Fibroblast of peridontal ligament (primary cell): ENCODE results near the gene HORMAD2.
A peak's percentile ranks its signal among the peaks of the same experiment; 100 is the strongest.

ENCODE experiments used
- DNase-seq: peaks from one replicate; pipeline ENCODE4 v3.0.0-alpha.2; 2010; ENCODE audit errors: extremely low read depth

The HORMAD2 gene, protein sequence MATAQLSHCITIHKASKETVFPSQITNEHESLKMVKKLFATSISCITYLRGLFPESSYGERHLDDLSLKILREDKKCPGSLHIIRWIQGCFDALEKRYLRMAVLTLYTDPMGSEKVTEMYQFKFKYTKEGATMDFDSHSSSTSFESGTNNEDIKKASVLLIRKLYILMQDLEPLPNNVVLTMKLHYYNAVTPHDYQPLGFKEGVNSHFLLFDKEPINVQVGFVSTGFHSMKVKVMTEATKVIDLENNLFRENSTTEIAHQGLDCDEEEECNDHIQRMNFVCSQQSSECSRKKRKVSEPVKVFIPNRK

DNA sequence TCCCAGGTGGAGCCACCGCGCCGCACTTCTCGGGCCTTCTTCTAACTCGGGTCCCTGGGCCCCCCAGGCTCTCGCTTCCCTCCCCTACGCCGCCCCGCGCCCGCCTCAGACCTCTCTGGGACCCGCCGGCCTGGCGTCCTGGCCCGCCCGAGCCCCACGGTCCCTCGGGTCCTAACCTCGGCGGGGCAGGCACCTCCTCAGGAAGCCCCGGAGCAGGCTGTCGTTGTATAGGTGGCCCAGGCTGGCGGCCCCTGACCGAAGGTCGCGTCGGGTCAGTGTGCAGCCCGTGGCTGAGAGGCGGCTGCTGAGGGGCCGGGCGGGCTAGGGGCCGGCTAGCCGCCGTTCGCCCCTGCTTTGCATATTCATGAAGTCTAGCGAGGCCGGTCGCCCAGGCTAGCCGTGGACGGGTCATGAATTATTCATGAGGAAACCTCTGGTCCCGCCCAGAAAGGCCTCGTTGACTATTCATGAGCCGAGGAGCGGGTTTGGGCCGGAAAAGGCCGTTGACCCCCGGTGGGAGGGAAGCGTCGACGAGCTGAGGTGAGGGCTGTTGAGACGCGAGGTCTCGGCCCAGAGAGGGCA, at the start of gene HORMAD2:
HORMAD2 (plus strand) TSS at position 513 of the 582 bp plus-strand sequence. CDS start 13,489 bp downstream, outside the sequence.
- no peak for DNase-seq

- no peak for DNase-seq
Observed at GRCh38 chr22:30031328-30031727, 48.9 kb upstream of the HORMAD2 start.

DNA sequence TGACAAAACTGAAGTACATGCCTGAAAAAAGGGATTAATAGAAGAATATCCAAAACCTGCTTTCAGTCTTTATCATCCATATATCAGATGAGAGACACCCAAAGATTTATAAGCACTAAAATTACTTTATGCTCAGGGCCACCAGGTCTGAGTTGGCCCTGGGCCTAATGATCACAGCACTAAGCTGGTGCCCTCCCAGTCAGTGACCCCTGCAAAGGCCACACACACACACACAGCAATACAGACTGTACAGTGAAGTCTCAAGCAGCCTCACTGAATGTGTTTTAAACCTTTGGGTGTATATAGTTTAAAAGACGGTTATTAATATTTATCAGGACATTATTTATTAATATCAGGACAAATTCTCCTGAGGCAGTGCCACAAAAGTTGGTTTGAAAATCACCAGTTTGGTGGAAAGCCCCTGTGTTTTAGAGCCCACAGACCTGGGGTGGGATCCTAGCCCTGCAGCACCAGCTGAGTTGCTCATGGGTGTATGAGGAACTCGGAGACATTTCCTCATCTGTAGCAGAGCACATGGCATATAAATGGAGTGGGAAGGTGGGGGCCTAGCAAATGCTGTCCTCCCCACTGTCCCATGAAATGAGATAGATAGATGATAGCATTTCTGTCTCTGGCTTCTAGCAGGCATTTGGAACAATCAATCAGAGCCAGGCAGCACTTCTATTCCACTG, 48.4 kb upstream of the HORMAD2 start:
- DNase-seq: no peak

DNA sequence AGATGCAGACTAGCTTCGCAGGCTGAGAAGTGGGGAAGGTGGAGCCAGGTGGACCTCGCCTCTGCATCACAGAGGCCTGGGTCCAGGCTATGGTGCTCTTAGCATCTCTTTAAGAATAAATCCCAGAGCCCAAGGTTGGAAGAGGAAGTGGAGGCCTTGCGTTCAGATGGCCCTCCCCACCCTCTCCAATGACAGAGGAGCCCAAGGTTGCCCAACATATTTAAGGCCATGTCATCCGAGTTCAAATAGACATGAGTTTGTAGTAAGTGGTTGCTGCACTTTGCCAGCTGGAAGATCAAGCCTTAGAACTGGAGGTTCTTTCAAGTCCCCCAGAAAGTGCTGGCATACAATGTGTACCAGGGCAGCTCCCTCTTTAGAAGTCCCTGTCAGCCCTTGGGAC, 47.1 kb upstream of the HORMAD2 start:
- DNase-seq: no peak

GRCh38 chr22:30033901-30034300, 46.4 kb upstream of the HORMAD2 start:
- DNase-seq: no peak

DNA sequence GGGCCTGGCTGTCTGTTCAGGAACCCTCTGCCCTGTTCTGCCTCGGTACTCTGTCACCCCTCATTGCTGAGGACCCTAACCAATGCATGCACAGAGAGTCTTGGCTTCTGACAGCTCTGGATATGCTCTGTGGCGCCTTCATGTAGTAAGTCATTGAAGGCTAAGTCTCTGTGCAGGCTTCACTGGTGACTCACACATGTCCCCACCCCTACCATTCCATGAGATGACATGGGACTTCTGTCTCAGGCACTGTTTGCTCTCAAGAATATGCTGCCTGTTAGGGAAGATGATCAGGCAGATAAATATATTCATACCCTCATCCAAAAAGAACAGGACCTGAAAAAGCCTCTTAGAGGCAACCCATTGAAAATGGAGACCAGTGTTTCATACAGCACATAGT, 43.6 kb upstream of the HORMAD2 start:
- no peak for DNase-seq

DNA sequence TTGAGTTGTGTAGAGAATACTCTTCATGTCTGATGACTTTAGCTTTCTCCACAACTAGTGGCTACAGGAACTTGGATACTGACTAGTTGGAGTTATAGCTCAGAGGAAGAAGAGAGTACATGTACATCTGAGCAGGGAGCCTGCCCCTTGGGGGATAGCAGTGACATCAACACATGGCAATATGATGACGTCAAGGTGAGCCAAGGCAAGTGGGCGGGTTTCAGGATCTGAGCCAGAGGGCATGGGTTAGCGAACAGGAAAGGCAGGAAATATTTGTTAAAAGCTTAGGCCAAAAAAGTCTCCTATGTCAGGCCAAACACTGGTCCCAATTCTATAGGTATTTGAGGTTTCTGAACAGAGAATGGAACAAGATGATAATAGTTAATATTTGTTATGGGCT, 42.0 kb upstream of the HORMAD2 start:
- DNase-seq: peak; percentile 72

GRCh38 chr22:30040499-30041260, 39.6 kb upstream of the HORMAD2 start:
- DNase-seq: peak; percentile 18

DNA sequence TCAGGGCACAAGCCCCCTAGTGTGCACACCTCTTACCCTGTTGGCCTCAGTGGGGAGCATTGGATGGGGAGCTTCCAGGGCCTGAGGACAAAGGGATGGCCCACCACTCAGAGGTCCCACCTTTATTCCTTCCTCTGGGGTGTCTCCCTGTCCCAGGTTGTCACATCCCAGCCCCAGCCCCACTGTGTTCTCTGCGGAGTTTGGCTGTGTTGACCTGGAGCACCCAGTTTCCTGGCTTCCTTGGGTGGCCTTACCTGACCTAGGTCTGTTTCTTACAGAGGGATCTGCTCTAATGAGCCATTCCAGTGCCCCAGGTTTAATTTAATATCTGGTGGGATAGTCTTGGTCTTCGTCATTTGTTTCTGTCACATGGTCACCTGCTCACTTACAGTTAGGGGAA, 38.8 kb upstream of the HORMAD2 start:
- DNase-seq: no peak

GRCh38 chr22:30041881-30042280, 38.4 kb upstream of the HORMAD2 start:
- no peak for DNase-seq

DNA sequence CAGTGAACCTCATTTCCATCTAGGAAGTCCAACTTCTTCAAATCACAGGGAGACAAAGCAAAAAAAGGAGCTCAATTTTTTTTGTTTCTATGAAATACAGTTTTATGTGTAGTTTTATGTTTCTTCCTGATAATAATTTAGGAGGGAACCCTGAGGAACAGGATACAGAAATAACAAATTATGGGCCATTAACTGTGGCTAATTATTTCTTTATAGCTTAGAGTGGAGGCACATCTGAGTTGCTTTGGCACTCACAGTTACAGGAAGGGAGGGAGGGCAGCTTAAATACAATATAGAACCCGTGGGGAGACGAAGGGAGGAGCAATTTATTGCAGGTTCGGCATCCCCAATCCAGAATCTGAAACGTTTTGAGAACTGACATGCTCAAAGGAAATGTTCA, 37.1 kb upstream of the HORMAD2 start:
- DNase-seq: no peak

GRCh38 chr22:30044369-30044768, 35.9 kb upstream of the HORMAD2 start:
- DNase-seq: peak; percentile 95

DNA sequence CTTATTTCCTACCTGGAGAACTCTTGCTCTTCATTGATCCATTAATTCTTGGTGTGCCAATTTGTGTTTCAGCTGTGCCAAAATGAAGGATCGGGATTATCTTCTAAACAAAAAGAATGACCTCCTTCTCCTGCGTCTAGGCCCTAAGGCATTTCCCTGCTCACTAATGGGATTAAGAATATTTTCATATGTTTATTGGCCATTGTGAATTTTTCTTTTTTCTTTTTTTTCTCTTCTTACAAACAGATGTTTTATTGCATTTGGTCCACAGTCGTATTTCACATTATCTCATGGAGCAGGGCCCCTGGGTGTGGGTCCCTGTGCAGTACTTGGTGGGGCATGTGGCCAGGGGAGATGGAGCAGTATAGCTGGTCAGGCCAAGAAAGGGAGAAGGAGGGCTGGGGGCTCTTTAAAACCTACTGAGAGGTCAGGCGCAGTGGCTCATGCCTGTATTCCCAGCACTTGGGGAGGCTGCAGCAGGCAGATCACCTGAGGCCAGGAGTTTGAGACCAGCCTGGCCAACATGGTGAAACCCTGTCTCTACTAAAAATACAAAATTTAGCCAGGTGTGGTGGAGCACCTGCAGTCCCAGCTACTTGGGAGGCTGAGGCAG, 35.3 kb upstream of the HORMAD2 start:
- DNase-seq: no peak

- no peak for DNase-seq
Observed at GRCh38 chr22:30045494-30045887, 34.8 kb upstream of the HORMAD2 start.

DNA sequence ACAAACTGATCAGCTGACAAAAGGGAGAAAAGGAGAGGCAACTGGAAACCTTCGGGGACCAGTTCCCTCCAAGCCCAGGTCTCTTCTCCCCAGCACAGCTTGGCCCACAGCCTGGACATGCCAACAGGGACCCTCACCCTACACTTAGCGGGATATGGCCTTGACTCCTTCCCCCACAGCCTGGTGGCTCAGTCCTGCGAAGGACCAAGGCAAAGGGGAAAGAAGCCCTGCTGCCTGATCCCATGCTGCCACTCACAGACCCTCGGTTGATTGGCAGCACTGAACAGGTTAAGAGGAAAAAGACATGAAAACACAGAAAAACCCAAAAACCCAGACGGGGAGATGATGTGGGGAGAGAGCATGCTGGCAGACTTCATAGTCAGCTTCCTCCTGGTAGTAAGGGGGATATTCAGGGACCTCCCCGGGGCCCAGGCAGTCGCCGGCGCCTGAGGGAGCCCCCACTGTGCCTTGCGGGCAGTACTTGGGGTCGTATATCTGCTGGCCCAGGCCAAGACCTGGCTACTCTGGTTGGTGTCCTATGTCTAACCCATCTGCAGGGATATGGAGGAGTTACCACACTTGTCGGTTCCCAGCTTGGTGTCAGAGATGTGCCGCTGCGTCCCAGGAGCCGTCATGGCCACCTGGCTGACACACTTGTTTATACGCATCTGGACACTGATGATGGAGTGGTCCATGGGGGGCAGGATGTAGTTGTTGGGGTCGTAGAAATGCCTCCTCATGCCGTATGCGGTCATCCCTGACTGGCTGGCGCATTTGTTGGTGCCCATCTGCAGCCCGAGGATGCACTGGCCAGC, 34.2 kb upstream of the HORMAD2 start:
- no peak for DNase-seq

DNA sequence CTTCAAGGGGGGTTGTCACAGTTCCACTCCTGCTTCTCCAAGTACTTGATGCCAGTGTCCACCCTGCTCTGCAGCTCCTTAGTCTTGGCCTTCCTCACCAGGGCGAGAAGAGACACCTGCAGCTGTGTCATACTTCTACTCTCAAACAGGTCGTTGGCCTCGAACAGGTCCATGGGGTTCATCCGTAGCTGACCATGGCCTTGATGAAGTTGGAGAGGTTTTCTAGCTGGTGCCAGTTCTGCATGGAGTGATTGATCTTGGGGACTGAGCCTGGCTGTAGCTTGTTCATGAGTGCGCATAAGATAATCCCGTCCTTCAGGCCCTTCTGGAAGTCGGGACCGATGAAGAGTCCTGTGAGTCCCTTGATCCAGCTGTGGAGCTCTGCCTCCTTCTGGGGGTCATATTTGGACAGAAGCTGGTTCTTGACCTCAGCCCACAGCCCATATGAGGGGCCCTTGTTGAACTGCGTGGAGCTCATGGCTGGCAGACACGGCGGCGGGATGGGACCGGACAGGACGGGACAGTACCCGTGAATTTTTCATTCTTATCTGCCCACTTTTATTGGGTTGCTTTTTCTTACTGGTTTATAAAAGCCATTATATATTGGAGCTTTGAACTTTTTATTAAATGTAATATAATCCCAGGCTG, 33.4 kb upstream of the HORMAD2 start:
- no peak for DNase-seq

DNA sequence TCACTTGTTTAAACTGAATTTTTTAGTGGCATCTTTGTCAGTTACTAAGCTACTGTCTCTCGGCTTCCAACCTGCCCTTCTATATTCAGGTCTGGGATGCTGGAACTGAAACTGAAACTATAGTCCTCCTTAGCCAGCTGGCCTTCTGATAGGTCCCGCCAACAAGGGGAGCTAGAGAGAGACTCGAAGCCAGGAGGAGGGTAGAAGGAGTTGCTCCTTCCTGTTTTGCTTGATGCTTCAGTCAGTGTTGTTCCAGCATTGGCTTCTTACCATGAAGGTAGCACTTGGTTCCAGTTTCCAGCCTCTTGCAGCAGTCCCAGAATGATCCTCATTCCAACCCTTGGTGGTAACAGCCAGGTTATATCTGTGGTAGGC, 32.9 kb upstream of the HORMAD2 start:
- peak; percentile 8 for DNase-seq

DNA sequence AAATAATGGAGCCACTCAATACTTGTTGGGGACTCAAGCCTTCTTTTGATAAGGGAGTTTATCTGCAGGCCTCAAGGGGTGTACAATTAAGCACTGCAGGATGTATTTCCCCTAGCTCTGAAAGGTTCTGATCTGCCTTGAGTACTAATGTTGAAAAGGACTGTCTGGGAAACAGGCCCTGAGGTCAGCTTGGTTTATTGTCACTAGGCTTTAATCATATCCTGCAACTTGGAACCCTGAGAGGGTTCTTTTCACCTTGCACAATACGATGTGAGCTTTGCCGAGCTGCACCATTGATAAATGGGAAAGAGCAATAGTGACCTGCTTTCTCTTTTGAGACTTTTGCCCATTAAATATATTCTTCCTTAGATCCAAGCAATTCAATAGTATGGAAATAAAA, 31.6 kb upstream of the HORMAD2 start:
- no peak for DNase-seq

GRCh38 chr22:30054067-30054763, 26.0 kb upstream of the HORMAD2 start:
- no peak for DNase-seq

DNA sequence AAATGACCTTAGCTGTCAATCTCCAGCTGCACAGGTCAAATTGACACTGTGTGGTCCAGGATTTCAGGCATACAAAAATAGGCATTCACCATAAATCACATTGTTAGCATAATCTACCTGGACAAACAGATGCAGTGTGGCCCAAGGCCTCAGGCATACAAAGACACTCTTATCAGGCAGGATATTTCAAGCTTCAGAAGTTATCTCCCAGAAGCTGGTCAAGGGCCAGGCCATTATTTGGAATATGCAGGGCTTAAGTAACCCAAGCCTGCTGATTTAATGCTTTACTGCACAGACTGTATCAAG, 25.5 kb upstream of the HORMAD2 start:
- DNase-seq: no peak
